K562 (cell line): ENCODE results near the gene GATA5. TPM values are rescaled to one million over a fixed set of nuclear protein-coding genes. Genes with fewer than 3 reads are reported as not detected.
A peak's percentile ranks its signal among the peaks of the same experiment; 100 is the strongest.

ENCODE experiments used
- CREB5 ChIP-seq: fragments of 250-450 bp; sonication (Bioruptor Pico); IDR thresholded peaks from 2 replicates; pipeline ENCODE4 v1.5.0; 2020; ENCODE audit warnings: mild to moderate bottlenecking
- CTCFL ChIP-seq: IDR thresholded peaks from 2 replicates; pipeline ENCODE4 v1.6.1; 2011; ENCODE audit warnings: borderline replicate concordance, low read depth, mild to moderate bottlenecking, moderate library complexity, low read length; ENCODE audit not compliant: insufficient read depth, poor library complexity, severe bottlenecking
- E2F5 ChIP-seq: sonication (generic); formaldehyde crosslinking; IDR thresholded peaks from 2 replicates; pipeline ENCODE4 v1.8.0; 2022; ENCODE audit warnings: mild to moderate bottlenecking, missing genetic modification reagents
- MYC ChIP-seq, 2 experiments: fragments of 250-450 bp in 1 of 2; sonication (Bioruptor Pico) in 1 of 2; IDR thresholded peaks; 2 replicates each; pipeline versions ENCODE4 v1.5.1 to v1.6.1; 2012 to 2021; ENCODE audit warnings: low read depth in 2 of 2, borderline replicate concordance in 1 of 2, improper control_type of control experiment in 1 of 2, low read length in 1 of 2, mild to moderate bottlenecking in 1 of 2, moderate library complexity in 1 of 2
- RREB1 ChIP-seq: fragments of 250-450 bp; sonication (Bioruptor Pico); IDR thresholded peaks from 2 replicates; pipeline ENCODE4 v1.4.0; 2020
- VEZF1 ChIP-seq: fragments of 200-800 bp; sonication (Bioruptor generic); IDR thresholded peaks from 2 replicates; pipeline ENCODE4 v1.6.1; 2017; ENCODE audit warnings: missing genetic modification characterization, missing compliant biosample characterization
- ZBTB33 ChIP-seq: sonication (generic); formaldehyde crosslinking; IDR thresholded peaks from 2 replicates; pipeline ENCODE4 v1.8.1; 2023; ENCODE audit warnings: mild to moderate bottlenecking, missing genetic modification reagents
- ZC3H8 ChIP-seq: fragments of 450-650 bp; IDR thresholded peaks from 2 replicates; pipeline ENCODE4 v1.6.1; 2017
- polyA plus RNA-seq, 8 experiments: library from polyadenylated mRNA; depleted of rRNA in 4 of 8; stranded (reverse) in 5 of 8; unstranded in 3 of 8; fragments of >200 nt; fragmentation: Nextera tagmentation in 2 of 8; fragmentation: Illumina TruSeq in 1 of 8; extraction: Ambion mirVana in 2 of 8; extraction: Trizol in 1 of 8; gene quantifications; 2 replicates each; pipeline versions ENCODE4 v1.2.1 to v1.2.3, GENCODE V29; 2011 to 2014; ENCODE audit warnings: inconsistent platforms in 1 of 8, missing spikeins in 1 of 8
- total RNA-seq, 7 experiments: library from RNA; depleted of rRNA in 6 of 7; stranded (reverse); fragments of >200 nt in 6 of 7; fragmentation: Illumina TruSeq in 2 of 7; extraction: Trizol in 2 of 7; gene quantifications; 2 replicates each; pipeline versions ENCODE4 v1.2.1 to v1.2.3, GENCODE V29; 2011 to 2021; ENCODE audit warnings: low replicate concordance in 1 of 7

Gene GATA5
- total and polyA plus RNA-seq, 9 of the 15 experiments (the other 6 are each of a cell fraction or from before 2014, with no cell fraction given) = 0.09 to 0.57 (median 0.20) TPM; not detected in 3

GRCh38 chr20:62516338-62516737, 40.5 kb upstream of the GATA5 start (continued):
- TF ChIP-seq MYC (IDR thresholded peaks at IDR 0.05; ENCODE audit: low read depth, low read length) = 0 out of 2 replicates have a peak, but pooled peaks have one; percentile 23
- no peak for TF ChIP-seq MYC (CRISPR knock-in tag; IDR thresholded peaks at IDR 0.05; ENCODE audit: borderline replicate concordance, low read depth)
- TF ChIP-seq ZBTB33 = peak; percentile 98
- peak; percentile 24 for TF ChIP-seq CTCFL
- TF ChIP-seq CREB5 (CRISPR knock-in tag) = no peak
- no peak for TF ChIP-seq RREB1 (CRISPR knock-in tag)
- 0 out of 2 replicates have a peak, but pooled peaks have one; percentile 17 for TF ChIP-seq E2F5 (CRISPR knock-in tag)
- no peak for TF ChIP-seq VEZF1 (CRISPR knock-in tag)
- no peak for TF ChIP-seq ZC3H8
